EH (cell line): Measurements from ENCODE around the gene FAM162A.

ENCODE experiments used
- DNase-seq: peaks from one replicate; pipeline ENCODE4 v3.0.0-alpha.2; 2015; ENCODE audit warnings: low read depth

The FAM162A gene

GRCh38 chr3:122383771-122384697, at the start of gene FAM162A:
Gene FAM162A (plus strand): TSS chr3:122384182. CDS start chr3:122384266, 84 bp downstream.
- peak; percentile 91 for DNase-seq

- no peak for DNase-seq
Measured at GRCh38 chr3:122342803-122343202, 41.2 kb upstream of the FAM162A start.

GRCh38 chr3:122343654-122344053, 40.3 kb upstream of the FAM162A start:
- peak; percentile 8 for DNase-seq

GRCh38 chr3:122349171-122349570, 34.8 kb upstream of the FAM162A start:
- no peak for DNase-seq

GRCh38 chr3:122350814-122351418, 33.1 kb upstream of the FAM162A start:
- DNase-seq = peak; percentile 37

GRCh38 chr3:122351612-122352011, 32.4 kb upstream of the FAM162A start:
- no peak for DNase-seq

- peak; percentile 2 for DNase-seq
Measured at GRCh38 chr3:122353215-122353614, 30.8 kb upstream of the FAM162A start.

- DNase-seq = no peak
Measured at GRCh38 chr3:122353893-122354401, 30.0 kb upstream of the FAM162A start.

GRCh38 chr3:122355612-122356011, 28.4 kb upstream of the FAM162A start:
- DNase-seq = no peak

GRCh38 chr3:122356402-122356801, 27.6 kb upstream of the FAM162A start:
- DNase-seq = peak; percentile 34

GRCh38 chr3:122357828-122358702, 25.9 kb upstream of the FAM162A start:
- DNase-seq = peak; percentile 17

- DNase-seq = no peak
Measured at GRCh38 chr3:122358703-122359032, 25.3 kb upstream of the FAM162A start.

GRCh38 chr3:122362026-122362425, 22.0 kb upstream of the FAM162A start:
- DNase-seq = no peak

- DNase-seq = no peak
Measured at GRCh38 chr3:122364490-122364889, 19.5 kb upstream of the FAM162A start.

- DNase-seq = no peak
Measured at GRCh38 chr3:122365073-122365472, 18.9 kb upstream of the FAM162A start.

GRCh38 chr3:122365582-122366378, 18.2 kb upstream of the FAM162A start:
- DNase-seq = peak; percentile 40

GRCh38 chr3:122366379-122366749, 17.6 kb upstream of the FAM162A start:
- no peak for DNase-seq

GRCh38 chr3:122374034-122374433, 9.9 kb upstream of the FAM162A start:
- no peak for DNase-seq

- no peak for DNase-seq
Measured at GRCh38 chr3:122377975-122378374, 6.0 kb upstream of the FAM162A start.

- DNase-seq = peak; percentile 85
Measured at GRCh38 chr3:122382888-122383666, 905 bp upstream of the FAM162A start, which contains the start of gene MIX23. Gene MIX23 (minus strand): TSS chr3:122383231. CDS start chr3:122383224, 7 bp downstream.
